Measurements from ENCODE around the gene SETD1A. TPM values are rescaled to one million over a fixed set of nuclear protein-coding genes. Genes with fewer than 3 reads are reported as not detected.
A peak's percentile ranks its signal among the peaks of the same experiment; 100 is the strongest.
"Not testable (repeated sequence)": the region's sequence is repeated elsewhere in the genome, so short reads cannot be mapped to it uniquely, and the experiment has no call there.

The SETD1A gene
- total and polyA plus RNA-seq, 2 donors: 2.4 to 13.1 TPM

- DNase-seq (ENCODE audit: low read depth in 6 of 9, low spot score in 9 of 9); H3K9me3 ChIP-seq (ENCODE audit: control insufficient read depth in 2 of 2, insufficient read depth in 1 of 2, low read length in 1 of 2); H3K4me3 ChIP-seq (ENCODE audit: low read length in 2 of 2); H3K27ac ChIP-seq (ENCODE audit: low read depth in 1 of 2, low read length in 1 of 2); H3K27me3 ChIP-seq (ENCODE audit: control insufficient read depth in 2 of 2, insufficient read depth in 1 of 2, low read length in 1 of 2): not testable (repeated sequence)
- H3K36me3 ChIP-seq (ENCODE audit: control insufficient read depth in 2 of 2, insufficient read depth in 2 of 2, low read length in 1 of 2): peaks cover 13 to 29% of the 10 kb centered on the region in 2 donors
- peaks cover 0 to 31% of the 10 kb centered on the region in 2 donors for H3K4me1 ChIP-seq (ENCODE audit: control insufficient read depth in 2 of 2, insufficient read depth in 2 of 2, low read length in 2 of 2)
- WGBS: over 99% methylated on average over 8 of the region's 8 CpGs
Measured at GRCh38 chr16:30939571-30939970, 18.0 kb upstream of the SETD1A start.

GRCh38 chr16:30941600-30942425, 15.7 kb upstream of the SETD1A start:
- no peak overlapping the region for H3K4me3 ChIP-seq (ENCODE audit: low read length in 2 of 2)
- WGBS: 33% methylated on average over 15 of the region's 15 CpGs
- no peaks in the 10 kb centered on the region for H3K27me3 ChIP-seq (ENCODE audit: control insufficient read depth in 2 of 2, insufficient read depth in 1 of 2, low read length in 1 of 2)
- H3K4me1 ChIP-seq (ENCODE audit: control insufficient read depth in 2 of 2, insufficient read depth in 2 of 2, low read length in 2 of 2): peaks cover 0 to 26% of the 10 kb centered on the region in 2 donors
- no peaks in the 10 kb centered on the region for H3K9me3 ChIP-seq (ENCODE audit: control insufficient read depth in 2 of 2, insufficient read depth in 1 of 2, low read length in 1 of 2)
- peak in 3 of 9 donors; percentile 67 to 73 (median 73) for DNase-seq (ENCODE audit: low read depth in 6 of 9, low spot score in 9 of 9)
- peaks cover 14 to 30% of the 10 kb centered on the region in 2 donors for H3K36me3 ChIP-seq (ENCODE audit: control insufficient read depth in 2 of 2, insufficient read depth in 2 of 2, low read length in 1 of 2)
- peak overlapping the region in 1 of 2 donors; percentile 38 for H3K27ac ChIP-seq (ENCODE audit: low read depth in 1 of 2, low read length in 1 of 2)

- no peak for DNase-seq (ENCODE audit: low read depth in 6 of 9, low spot score in 9 of 9)
- Histone ChIP-seq H3K36me3 (ENCODE audit: control insufficient read depth in 2 of 2, insufficient read depth in 2 of 2, low read length in 1 of 2) (peaks cover 16 to 32% of the 10 kb centered on the region in 2 donors), H3K4me1 (ENCODE audit: control insufficient read depth in 2 of 2, insufficient read depth in 2 of 2, low read length in 2 of 2) (peaks cover 0 to 24% of the 10 kb centered on the region in 2 donors), H3K9me3 (ENCODE audit: control insufficient read depth in 2 of 2, insufficient read depth in 1 of 2, low read length in 1 of 2) (no peaks in the 10 kb centered on the region), H3K27me3 (ENCODE audit: control insufficient read depth in 2 of 2, insufficient read depth in 1 of 2, low read length in 1 of 2) (no peaks in the 10 kb centered on the region), H3K4me3 (ENCODE audit: low read length in 2 of 2) (no peak overlapping the region), H3K27ac (ENCODE audit: low read depth in 1 of 2, low read length in 1 of 2) (peak overlapping the region in 1 of 2 donors; percentile 38)
- WGBS: 96% methylated on average over 4 of the region's 4 CpGs
Measured at GRCh38 chr16:30942426-30942806, 15.1 kb upstream of the SETD1A start.

- H3K4me1 ChIP-seq (ENCODE audit: control insufficient read depth in 2 of 2, insufficient read depth in 2 of 2, low read length in 2 of 2): peaks cover 0 to 26% of the 10 kb centered on the region in 2 donors
- no peak overlapping the region for H3K27ac ChIP-seq (ENCODE audit: low read depth in 1 of 2, low read length in 1 of 2)
- no peak for DNase-seq (ENCODE audit: low read depth in 6 of 9, low spot score in 9 of 9)
- no peaks in the 10 kb centered on the region for H3K27me3 ChIP-seq (ENCODE audit: control insufficient read depth in 2 of 2, insufficient read depth in 1 of 2, low read length in 1 of 2)
- H3K4me3 ChIP-seq (ENCODE audit: low read length in 2 of 2): no peak overlapping the region
- peaks cover 16 to 32% of the 10 kb centered on the region in 2 donors for H3K36me3 ChIP-seq (ENCODE audit: control insufficient read depth in 2 of 2, insufficient read depth in 2 of 2, low read length in 1 of 2)
- no peaks in the 10 kb centered on the region for H3K9me3 ChIP-seq (ENCODE audit: control insufficient read depth in 2 of 2, insufficient read depth in 1 of 2, low read length in 1 of 2)
Measured at GRCh38 chr16:30944352-30944751, 13.2 kb upstream of the SETD1A start.

- Histone ChIP-seq H3K9me3 (ENCODE audit: control insufficient read depth in 2 of 2, insufficient read depth in 1 of 2, low read length in 1 of 2) (no peaks in the 10 kb centered on the region), H3K27ac (ENCODE audit: low read depth in 1 of 2, low read length in 1 of 2) (no peak overlapping the region), H3K36me3 (ENCODE audit: control insufficient read depth in 2 of 2, insufficient read depth in 2 of 2, low read length in 1 of 2) (peaks cover 16 to 27% of the 10 kb centered on the region in 2 donors), H3K4me1 (ENCODE audit: control insufficient read depth in 2 of 2, insufficient read depth in 2 of 2, low read length in 2 of 2) (peaks cover 12 to 42% of the 10 kb centered on the region in 2 donors), H3K27me3 (ENCODE audit: control insufficient read depth in 2 of 2, insufficient read depth in 1 of 2, low read length in 1 of 2) (no peaks in the 10 kb centered on the region), H3K4me3 (ENCODE audit: low read length in 2 of 2) (no peak overlapping the region)
- WGBS: 97% methylated on average over 38 of the region's 38 CpGs
- DNase-seq (ENCODE audit: low read depth in 6 of 9, low spot score in 9 of 9): no peak
Measured at GRCh38 chr16:30946671-30947540, 10.6 kb upstream of the SETD1A start.

GRCh38 chr16:30947541-30947858, 10.1 kb upstream of the SETD1A start:
- H3K27ac ChIP-seq (ENCODE audit: low read depth in 1 of 2, low read length in 1 of 2): peak overlapping the region in 1 of 2 donors; percentile 66
- peaks cover 12 to 36% of the 10 kb centered on the region in 2 donors for H3K4me1 ChIP-seq (ENCODE audit: control insufficient read depth in 2 of 2, insufficient read depth in 2 of 2, low read length in 2 of 2)
- no peaks in the 10 kb centered on the region for H3K27me3 ChIP-seq (ENCODE audit: control insufficient read depth in 2 of 2, insufficient read depth in 1 of 2, low read length in 1 of 2)
- DNase-seq (ENCODE audit: low read depth in 6 of 9, low spot score in 9 of 9): no peak
- H3K36me3 ChIP-seq (ENCODE audit: control insufficient read depth in 2 of 2, insufficient read depth in 2 of 2, low read length in 1 of 2): peaks cover 16 to 23% of the 10 kb centered on the region in 2 donors
- WGBS: 91% methylated on average over 3 of the region's 3 CpGs
- H3K9me3 ChIP-seq (ENCODE audit: control insufficient read depth in 2 of 2, insufficient read depth in 1 of 2, low read length in 1 of 2): no peaks in the 10 kb centered on the region
- H3K4me3 ChIP-seq (ENCODE audit: low read length in 2 of 2): no peak overlapping the region

- peak overlapping the region; percentile 68 to 81 for H3K4me3 ChIP-seq (ENCODE audit: low read length in 2 of 2)
- peak overlapping the region; percentile 64 to 66 for H3K27ac ChIP-seq (ENCODE audit: low read depth in 1 of 2, low read length in 1 of 2)
- H3K9me3 ChIP-seq (ENCODE audit: control insufficient read depth in 2 of 2, insufficient read depth in 1 of 2, low read length in 1 of 2): no peaks in the 10 kb centered on the region
- H3K36me3 ChIP-seq (ENCODE audit: control insufficient read depth in 2 of 2, insufficient read depth in 2 of 2, low read length in 1 of 2): peaks cover 16 to 18% of the 10 kb centered on the region in 2 donors
- H3K27me3 ChIP-seq (ENCODE audit: control insufficient read depth in 2 of 2, insufficient read depth in 1 of 2, low read length in 1 of 2): no peaks in the 10 kb centered on the region
- H3K4me1 ChIP-seq (ENCODE audit: control insufficient read depth in 2 of 2, insufficient read depth in 2 of 2, low read length in 2 of 2): peaks cover 12 to 32% of the 10 kb centered on the region in 2 donors
- 56% methylated on average over 44 of the region's 44 CpGs for WGBS
- DNase-seq (ENCODE audit: low read depth in 6 of 9, low spot score in 9 of 9): peak in 2 of 9 donors; percentile 42 to 67
Measured at GRCh38 chr16:30947859-30948666, 9.5 kb upstream of the SETD1A start.

- 2% methylated on average over 70 of the region's 70 CpGs for WGBS
- peak in 1 of 9 donors; percentile 63 for DNase-seq (ENCODE audit: low read depth in 6 of 9, low spot score in 9 of 9)
- H3K36me3 ChIP-seq (ENCODE audit: control insufficient read depth in 2 of 2, insufficient read depth in 2 of 2, low read length in 1 of 2): peaks cover 14 to 15% of the 10 kb centered on the region in 2 donors
- H3K4me1 ChIP-seq (ENCODE audit: control insufficient read depth in 2 of 2, insufficient read depth in 2 of 2, low read length in 2 of 2): peaks cover 12 to 41% of the 10 kb centered on the region in 2 donors
- peak within 1 kb of the TSS; percentile 68 to 81 for H3K4me3 ChIP-seq (ENCODE audit: low read length in 2 of 2)
- peak within 1 kb of the TSS; percentile 64 to 66 for H3K27ac ChIP-seq (ENCODE audit: low read depth in 1 of 2, low read length in 1 of 2)
- H3K27me3 ChIP-seq (ENCODE audit: control insufficient read depth in 2 of 2, insufficient read depth in 1 of 2, low read length in 1 of 2): no peaks in the 10 kb centered on the region
- H3K9me3 ChIP-seq (ENCODE audit: control insufficient read depth in 2 of 2, insufficient read depth in 1 of 2, low read length in 1 of 2): no peaks in the 10 kb centered on the region
Measured at GRCh38 chr16:30948667-30949649, 8.6 kb upstream of the SETD1A start, which contains the start of gene ORAI3. Gene ORAI3, plus strand, starts transcription at chr16:30949068. Its CDS starts 222 bp downstream, at chr16:30949290.
